Esophagus muscularis mucosa (tissue), 4 donors: ENCODE data around the gene SLC22A12. TPM values are rescaled to one million over a fixed set of nuclear protein-coding genes. Genes with fewer than 3 reads are reported as not detected.

Experiments used
- DNase-seq: peaks from one replicate; pipeline ENCODE4 v3.0.0-alpha.2; 2017; ENCODE audit errors: extremely low spot score
- H3K27ac ChIP-seq, 4 donors: fragments of 200-600 bp; sonication (generic); replicated peaks in 1 of 4; 1 replicate in 3 of 4; 2 replicates in 1 of 4; pipeline ENCODE4 v1.5.1; 2016 to 2019; ENCODE audit warnings: mild to moderate bottlenecking in 1 of 4
- H3K27me3 ChIP-seq, 4 donors: fragments of 200-600 bp; sonication (generic); one replicate each; pipeline versions ENCODE4 v1.5.1 to v1.6.0; 2016 to 2019
- H3K36me3 ChIP-seq, 4 donors: fragments of 200-600 bp; sonication (generic); one replicate each; pipeline ENCODE4 v1.5.1; 2016 to 2019
- H3K4me1 ChIP-seq, 4 donors: fragments of 200-600 bp; sonication (generic); one replicate each; pipeline ENCODE4 v1.5.1; 2016 to 2019
- H3K4me3 ChIP-seq, 4 donors: fragments of 200-600 bp; sonication (generic); 1 replicate in 2 of 4; 2 replicates in 2 of 4; pipeline ENCODE4 v1.5.1; 2016 to 2019; ENCODE audit warnings: mild to moderate bottlenecking in 4 of 4, moderate library complexity in 1 of 4
- H3K9me3 ChIP-seq, 4 donors: fragments of 200-600 bp; sonication (generic); 1 replicate in 3 of 4; 2 replicates in 1 of 4; pipeline ENCODE4 v1.5.1; 2016 to 2019
- CTCF ChIP-seq, 3 experiments: fragments of 200-600 bp in 2 of 3; fragments of 450-650 bp in 1 of 3; sonication (generic) in 2 of 3; IDR thresholded peaks; one replicate each; pipeline ENCODE4 v1.5.1; 2017 to 2019; ENCODE audit warnings: antibody characterized with exemption in 3 of 3, mild to moderate bottlenecking in 2 of 3, moderate library complexity in 1 of 3
- EP300 ChIP-seq: sonication (generic); formaldehyde crosslinking; IDR thresholded peaks from one replicate; pipeline ENCODE4 v1.6.1; 2017; ENCODE audit warnings: antibody characterized with exemption
- POLR2A ChIP-seq: fragments of 450-650 bp; IDR thresholded peaks from one replicate; pipeline ENCODE4 v1.6.1; 2017; ENCODE audit warnings: antibody characterized with exemption, moderate library complexity, mild to moderate bottlenecking, low read depth
- POLR2AphosphoS5 ChIP-seq, 2 donors: sonication (generic); formaldehyde crosslinking; IDR thresholded peaks; one replicate each; pipeline ENCODE4 v1.6.1; 2017; ENCODE audit warnings: antibody characterized with exemption in 2 of 2
- WGBS: methylation state at CpG from one replicate; pipeline ENCODE4 v1.1.5; 2018; 5-methylcytosine and 5-hydroxymethylcytosine counted together
- intact Hi-C: fragments of 100-400 bp; cut with DNase I; formaldehyde crosslinking; loops from one replicate; pipeline ENCODE4 v1.15.1; 2023
- total RNA-seq, 4 donors: library from RNA; depleted of rRNA; stranded (reverse); fragments of >200 nt; gene quantifications; one replicate each; pipeline versions ENCODE4 v1.1.0 to v1.2.1, GENCODE V29; 2016

Gene SLC22A12
- total RNA-seq, 4 donors from 2014 or later = not detected

GRCh38 chr11:64613648-64614047, 22.6 kb downstream of the SLC22A12 start:
- 90% methylated on average over 6 of the region's 6 CpGs for WGBS
- DNase-seq = no peak
- Histone ChIP-seq H3K9me3 (no peaks in the 10 kb centered on the region), H3K4me1 (peaks cover 0 to 3% (median under 1%) of the 10 kb centered on the region in 4 donors), H3K27ac (no peak overlapping the region), H3K4me3 (no peak overlapping the region), H3K27me3 (no peaks in the 10 kb centered on the region), H3K36me3 (no peaks in the 10 kb centered on the region)
- TF ChIP-seq EP300 = no peak
- no peak for TF ChIP-seq POLR2A
- no peak for TF ChIP-seq POLR2AphosphoS5 (IDR thresholded peaks at IDR 0.05)
- no peak for TF ChIP-seq CTCF (IDR thresholded peaks at IDR 0.05)
- intact Hi-C loops = no loop called here

GRCh38 chr11:64614917-64615316, 23.9 kb downstream of the SLC22A12 start:
- Histone ChIP-seq H3K9me3 (no peaks in the 10 kb centered on the region), H3K27me3 (no peaks in the 10 kb centered on the region), H3K4me3 (no peak overlapping the region), H3K36me3 (no peaks in the 10 kb centered on the region), H3K4me1 (peaks cover 0 to 9% (median 7%) of the 10 kb centered on the region in 4 donors), H3K27ac (no peak overlapping the region)
- 84% methylated on average over 5 of the region's 5 CpGs for WGBS
- intact Hi-C loops = no loop called here
- TF ChIP-seq CTCF (IDR thresholded peaks at IDR 0.05) (no peak), POLR2AphosphoS5 (IDR thresholded peaks at IDR 0.05) (no peak), EP300 (no peak), POLR2A (no peak)
- no peak for DNase-seq

GRCh38 chr11:64616817-64617216, 25.8 kb downstream of the SLC22A12 start:
- intact Hi-C loops = no loop called here
- no peaks in the 10 kb centered on the region for H3K36me3 ChIP-seq
- TF ChIP-seq POLR2A = no peak
- no peak for TF ChIP-seq EP300
- TF ChIP-seq POLR2AphosphoS5 (IDR thresholded peaks at IDR 0.05) = no peak
- no peak for TF ChIP-seq CTCF (IDR thresholded peaks at IDR 0.05)
- H3K27me3 ChIP-seq = no peaks in the 10 kb centered on the region
- WGBS = 88% methylated on average over 2 of the region's 3 CpGs
- DNase-seq = no peak
- H3K9me3 ChIP-seq = no peaks in the 10 kb centered on the region
- no peak overlapping the region for H3K4me3 ChIP-seq
- no peak overlapping the region for H3K27ac ChIP-seq
- peaks cover 0 to 23% (median 19%) of the 10 kb centered on the region in 4 donors for H3K4me1 ChIP-seq

GRCh38 chr11:64619196-64619595, 28.2 kb downstream of the SLC22A12 start:
- no peak for DNase-seq
- H3K27ac ChIP-seq = peak overlapping the region in 3 of 4 donors; percentile 27 to 64 (median 47)
- intact Hi-C loops = no loop called here
- 78% methylated on average over 3 of the region's 4 CpGs for WGBS
- H3K27me3 ChIP-seq = no peaks in the 10 kb centered on the region
- TF ChIP-seq EP300 = no peak
- no peak for TF ChIP-seq CTCF (IDR thresholded peaks at IDR 0.05)
- no peak for TF ChIP-seq POLR2AphosphoS5 (IDR thresholded peaks at IDR 0.05)
- no peak for TF ChIP-seq POLR2A
- peaks cover 0 to 23% (median 19%) of the 10 kb centered on the region in 4 donors for H3K4me1 ChIP-seq
- H3K4me3 ChIP-seq = no peak overlapping the region
- H3K36me3 ChIP-seq = no peaks in the 10 kb centered on the region
- no peaks in the 10 kb centered on the region for H3K9me3 ChIP-seq

GRCh38 chr11:64619811-64620380, 28.9 kb downstream of the SLC22A12 start:
- Histone ChIP-seq H3K27me3 (no peaks in the 10 kb centered on the region), H3K27ac (peak overlapping the region in 3 of 4 donors; percentile 47 to 64 (median 55)), H3K9me3 (no peaks in the 10 kb centered on the region), H3K4me1 (peaks cover 0 to 23% (median 19%) of the 10 kb centered on the region in 4 donors), H3K4me3 (no peak overlapping the region), H3K36me3 (no peaks in the 10 kb centered on the region)
- TF ChIP-seq CTCF (IDR thresholded peaks at IDR 0.05) = no peak
- no peak for TF ChIP-seq POLR2A
- TF ChIP-seq POLR2AphosphoS5 (IDR thresholded peaks at IDR 0.05) = no peak
- no peak for TF ChIP-seq EP300
- DNase-seq = no peak
- intact Hi-C loops = no loop called here
- 42% methylated on average over 2 of the region's 5 CpGs for WGBS
